Stomach (tissue), 4 donors: ENCODE results near the gene NAV2.

ENCODE experiments used
- CTCF ChIP-seq, 7 experiments: fragments of 450-650 bp in 4 of 7; fragments of 200-600 bp in 3 of 7; sonication (generic) in 3 of 7; IDR thresholded peaks; one replicate each; pipeline ENCODE4 v1.5.1; 2016 to 2019; ENCODE audit warnings: antibody characterized with exemption in 7 of 7, control low read depth in 2 of 7, mild to moderate bottlenecking in 1 of 7
- EP300 ChIP-seq: sonication (generic); formaldehyde crosslinking; IDR thresholded peaks from one replicate; pipeline ENCODE4 v1.6.1; 2017; ENCODE audit warnings: antibody characterized with exemption
- POLR2A ChIP-seq, 4 donors: fragments of 450-650 bp; IDR thresholded peaks; one replicate each; pipeline ENCODE4 v1.6.1; 2016; ENCODE audit warnings: antibody characterized with exemption in 4 of 4, control low read depth in 2 of 4, mild to moderate bottlenecking in 1 of 4, moderate library complexity in 1 of 4
- POLR2AphosphoS5 ChIP-seq, 3 donors: sonication (generic); formaldehyde crosslinking; IDR thresholded peaks; one replicate each; pipeline ENCODE4 v1.6.1; 2016; ENCODE audit warnings: antibody characterized with exemption in 3 of 3

- no peak for TF ChIP-seq POLR2A (IDR thresholded peaks at IDR 0.05)
- TF ChIP-seq CTCF (IDR thresholded peaks at IDR 0.05): no peak
- TF ChIP-seq POLR2AphosphoS5 (IDR thresholded peaks at IDR 0.05): no peak
- no peak for TF ChIP-seq EP300
These were observed 42.4 kb upstream of the NAV2 start for GRCh38 chr11:19670030-19670791.
